ENCODE measurements around the gene CFAP100. TPM values are rescaled to one million over a fixed set of nuclear protein-coding genes. Genes with fewer than 3 reads are reported as not detected.
A peak's percentile ranks its signal among the peaks of the same experiment; 100 is the strongest.

The CFAP100 gene
- total and polyA plus RNA-seq, 10 of the 15 experiments (the other 5 are each of a cell fraction or from before 2014, with no cell fraction given), result 0.04 to 0.27 TPM; not detected in 8

GRCh38 chr3:126356373-126357264 is 38.1 kb upstream of the CFAP100 start:
- BruUV-seq (replicated peaks), result no TSS peak
- 2% methylated on average over 55 of the region's 100 CpGs for WGBS (ENCODE audit: insufficient coverage, insufficient replicate concordance, low lambda C conversion rate, missing lambda C conversion rate)

More at GRCh38 chr3:126356373-126357264, 38.1 kb upstream of the CFAP100 start:
- H3K9me3 ChIP-seq (replicated peaks; ENCODE audit: control insufficient read depth, insufficient read depth, low read length), result no peaks in the 10 kb centered on the region
- no peaks in the 10 kb centered on the region for H4K20me1 ChIP-seq (ENCODE audit: control insufficient read depth, insufficient read depth)
- no peaks in the 10 kb centered on the region for H3K4me1 ChIP-seq (ENCODE audit: control insufficient read depth, insufficient read depth, low read length)
- H2AFZ ChIP-seq (ENCODE audit: control insufficient read depth, low read depth, low read length), result 0 out of 2 replicates have a peak overlapping the region, but pooled peaks have one; percentile 4
- ChIA-PET CTCF (no interaction called here), POLR2A (no interaction called here), RAD21 (ENCODE audit: unreplicated experiment) (no interaction called here), SMC1A (ENCODE audit: uncharacterized antibody, unreplicated experiment) (no interaction called here)
- no peaks in the 10 kb centered on the region for H3K79me2 ChIP-seq (ENCODE audit: control insufficient read depth, insufficient read depth, low read length)
- FAIRE-seq (no peak), DNase-seq (ENCODE audit: low read depth, low spot score) (no peak), ATAC-seq (no peak)
- intact Hi-C loops (cut with micrococcal nuclease; ENCODE audit: unreplicated experiment) (no loop called here), in situ Hi-C loops (cut with MboI) (no loop called here)
- H3K9ac ChIP-seq (ENCODE audit: control insufficient read depth, insufficient read depth, low read length), result no peak overlapping the region
- no peaks in the 10 kb centered on the region for H3K36me3 ChIP-seq (ENCODE audit: control insufficient read depth in 2 of 2, insufficient read depth in 2 of 2, low read length in 1 of 2)
- 0 out of 2 replicates have a peak, but pooled peaks have one; percentile 49 for TF ChIP-seq EZH2 (IDR thresholded peaks at IDR 0.05; ENCODE audit: borderline replicate concordance, control insufficient read depth, low read depth, low read length)
- TF ChIP-seq ATF2 (IDR thresholded peaks at IDR 0.05; ENCODE audit: low read length), result no peak
- TF ChIP-seq ZSCAN29 (IDR thresholded peaks at IDR 0.05), result 0 out of 2 replicates have a peak, but pooled peaks have one; percentile 10
- peaks cover 12 to 23% of the 10 kb centered on the region in 2 experiments for H3K27me3 ChIP-seq (replicated peaks in 1 of 2; ENCODE audit: control insufficient read depth in 2 of 2, insufficient read depth in 2 of 2, low read length in 1 of 2)
- H3K4me3 ChIP-seq, result peak overlapping the region; percentile 32; the same call in 1 of the 2 replicates
- peak overlapping the region; percentile 74; the same call in 1 of the 2 replicates for H3K4me2 ChIP-seq (ENCODE audit: control insufficient read depth, insufficient read depth)
- no peak overlapping the region for H3K27ac ChIP-seq (ENCODE audit: control insufficient read depth, insufficient read depth)

All from GM12878 (cell line).